Mononuclear cell (primary cell): ENCODE measurements around the gene PKP3. TPM values are rescaled to one million over a fixed set of nuclear protein-coding genes. Genes with fewer than 3 reads are reported as not detected.
"Not testable (repeated sequence)": the region's sequence is repeated elsewhere in the genome, so short reads cannot be mapped to it uniquely, and the experiment has no call there.

ENCODE experiments used
- H3K27me3 ChIP-seq: 2 replicates; pipeline ENCODE4 v1.6.0; 2011; ENCODE audit warnings: low read length, control low read depth; ENCODE audit not compliant: insufficient read depth
- H3K4me1 ChIP-seq: 2 replicates; pipeline ENCODE4 v1.5.1; 2011; ENCODE audit warnings: mild to moderate bottlenecking, low read length, control low read depth; ENCODE audit not compliant: insufficient read depth
- H3K4me3 ChIP-seq: 2 replicates; pipeline ENCODE4 v1.5.1; 2011; ENCODE audit warnings: mild to moderate bottlenecking, low read length, moderate library complexity
- H3K9me3 ChIP-seq: 2 replicates; pipeline ENCODE4 v1.5.1; 2011; ENCODE audit warnings: low read depth, mild to moderate bottlenecking, control low read depth, low read length
- total RNA-seq: library from RNA; depleted of rRNA; stranded (reverse); fragments of >200 nt; gene quantifications from one replicate; pipeline ENCODE4 v1.2.3, GENCODE V29; 2012

Gene PKP3
- total RNA-seq, 1 donor: not detected

DNA sequence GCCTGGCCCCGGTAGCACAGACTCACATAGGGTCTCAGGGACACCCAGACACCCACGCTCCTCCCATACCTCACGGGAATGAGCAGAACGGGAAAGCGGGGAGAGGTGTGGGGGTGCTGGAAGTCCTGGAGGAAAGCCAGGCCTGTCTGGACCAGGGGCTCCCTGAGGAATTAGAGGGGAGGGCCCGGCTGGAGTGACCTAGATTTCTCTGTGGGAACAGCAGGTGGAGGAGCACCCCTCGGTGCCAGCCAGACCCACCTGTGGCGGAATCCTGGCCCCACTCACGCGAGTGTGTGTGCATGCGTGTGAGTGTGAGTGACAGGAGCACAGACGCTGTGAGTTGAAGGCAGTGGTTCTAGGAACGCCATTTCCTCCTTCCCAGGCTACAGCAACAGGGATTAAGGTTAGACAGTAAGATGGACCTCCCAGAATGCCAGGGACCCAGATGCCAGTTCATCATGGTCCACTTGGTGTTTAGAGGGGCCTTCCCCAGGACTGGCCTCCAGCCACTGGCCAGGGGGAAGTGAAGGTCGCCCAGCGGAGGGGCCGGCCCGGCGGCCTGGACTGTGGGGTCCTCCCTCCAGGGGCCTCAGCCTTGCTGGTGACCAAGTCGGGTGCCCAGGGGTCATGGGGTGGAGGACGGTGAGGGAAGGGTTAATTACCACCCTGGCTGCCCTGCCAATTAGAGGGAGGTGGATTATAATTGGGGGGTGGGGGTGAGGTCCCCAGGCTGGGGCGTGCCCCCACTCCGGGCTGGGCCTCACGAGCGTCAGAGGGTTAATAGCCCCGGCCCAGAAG lies 1.0 kb downstream of the PKP3 start:
- H3K4me3 ChIP-seq: no peak overlapping the region
- no peaks in the 10 kb centered on the region for H3K9me3 ChIP-seq
- H3K27me3 ChIP-seq: peaks cover 2% of the 10 kb centered on the region
- H3K4me1 ChIP-seq: peaks cover 11% of the 10 kb centered on the region

DNA sequence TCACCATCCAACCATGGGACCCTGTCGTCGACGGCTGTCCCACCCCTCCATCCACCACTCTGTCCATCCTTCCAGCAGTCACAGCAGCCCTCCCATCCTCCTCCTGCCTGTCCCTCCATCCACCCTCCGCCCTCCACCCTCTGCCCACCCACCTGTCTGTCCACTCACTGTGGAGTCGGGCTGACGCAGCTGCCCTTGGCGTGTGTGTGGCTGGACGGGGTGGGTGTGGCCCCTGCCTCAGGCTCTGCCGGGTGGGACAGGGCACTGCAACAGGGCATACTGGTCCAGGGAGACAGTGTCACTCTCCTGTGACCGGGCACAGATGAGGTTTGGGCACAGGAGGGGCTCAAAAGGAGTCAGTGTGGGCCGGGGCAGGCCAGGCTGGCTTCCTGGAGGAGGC lies 1.9 kb downstream of the PKP3 start:
- no peaks in the 10 kb centered on the region for H3K9me3 ChIP-seq
- H3K4me3 ChIP-seq: no peak overlapping the region

DNA sequence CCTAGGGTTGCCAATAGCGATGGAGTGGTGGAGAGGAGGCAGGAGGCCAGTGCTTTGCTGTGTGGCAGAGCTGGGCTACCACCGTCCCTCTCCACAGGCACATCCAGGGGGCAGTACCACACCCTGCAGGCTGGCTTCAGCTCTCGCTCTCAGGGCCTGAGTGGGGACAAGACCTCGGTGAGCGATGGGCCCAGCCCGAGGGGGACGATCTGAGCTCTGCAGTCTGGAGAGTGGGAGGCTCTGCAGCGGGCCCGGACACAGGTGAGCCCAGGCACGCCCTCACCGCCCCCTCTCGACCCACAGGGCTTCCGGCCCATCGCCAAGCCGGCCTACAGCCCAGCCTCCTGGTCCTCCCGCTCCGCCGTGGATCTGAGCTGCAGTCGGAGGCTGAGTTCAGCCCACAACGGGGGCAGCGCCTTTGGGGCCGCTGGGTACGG lies 2.5 kb downstream of the PKP3 start:
- H3K4me1 ChIP-seq: peaks cover 11% of the 10 kb centered on the region
- no peak overlapping the region for H3K4me3 ChIP-seq
- H3K9me3 ChIP-seq: no peaks in the 10 kb centered on the region
- peaks cover 4% of the 10 kb centered on the region for H3K27me3 ChIP-seq

More for the DNA sequence above, 1.9 kb downstream of the PKP3 start:
- H3K4me1 ChIP-seq: peaks cover 11% of the 10 kb centered on the region
- H3K27me3 ChIP-seq: peaks cover 4% of the 10 kb centered on the region

DNA sequence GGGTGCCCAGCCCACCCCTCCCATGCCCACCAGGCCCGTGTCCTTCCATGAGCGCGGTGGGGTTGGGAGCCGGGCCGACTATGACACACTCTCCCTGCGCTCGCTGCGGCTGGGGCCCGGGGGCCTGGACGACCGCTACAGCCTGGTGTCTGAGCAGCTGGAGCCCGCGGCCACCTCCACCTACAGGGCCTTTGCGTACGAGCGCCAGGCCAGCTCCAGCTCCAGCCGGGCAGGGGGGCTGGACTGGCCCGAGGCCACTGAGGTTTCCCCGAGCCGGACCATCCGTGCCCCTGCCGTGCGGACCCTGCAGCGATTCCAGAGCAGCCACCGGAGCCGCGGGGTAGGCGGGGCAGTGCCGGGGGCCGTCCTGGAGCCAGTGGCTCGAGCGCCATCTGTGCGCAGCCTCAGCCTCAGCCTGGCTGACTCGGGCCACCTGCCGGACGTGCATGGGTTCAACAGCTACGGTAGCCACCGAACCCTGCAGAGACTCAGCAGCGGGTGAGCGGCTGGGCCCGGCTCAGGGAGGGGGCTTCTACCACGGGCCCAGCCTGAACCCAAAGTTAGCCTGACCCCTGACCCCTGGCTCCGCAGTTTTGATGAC lies 3.0 kb downstream of the PKP3 start:
- H3K4me1 ChIP-seq: peaks cover 11% of the 10 kb centered on the region
- peaks cover 4% of the 10 kb centered on the region for H3K27me3 ChIP-seq
- no peak overlapping the region for H3K4me3 ChIP-seq
- H3K9me3 ChIP-seq: no peaks in the 10 kb centered on the region

DNA sequence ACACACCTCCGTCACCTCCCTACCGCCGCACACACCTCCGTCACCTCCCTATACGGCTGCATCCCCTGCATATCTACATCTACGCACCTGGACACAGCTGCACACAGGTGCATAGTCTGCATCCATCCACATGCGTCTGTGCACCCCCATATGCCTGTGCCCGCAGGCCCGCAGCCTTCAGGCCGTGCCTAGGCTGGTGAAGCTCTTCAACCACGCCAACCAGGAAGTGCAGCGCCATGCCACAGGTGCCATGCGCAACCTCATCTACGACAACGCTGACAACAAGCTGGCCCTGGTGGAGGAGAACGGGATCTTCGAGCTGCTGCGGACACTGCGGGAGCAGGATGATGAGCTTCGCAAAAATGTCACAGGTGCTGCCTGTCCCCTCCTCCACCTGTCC lies 4.8 kb downstream of the PKP3 start:
- Histone ChIP-seq H3K27me3 (peaks cover 7% of the 10 kb centered on the region), H3K4me3 (no peak overlapping the region), H3K9me3 (no peaks in the 10 kb centered on the region), H3K4me1 (peaks cover 11% of the 10 kb centered on the region)

DNA sequence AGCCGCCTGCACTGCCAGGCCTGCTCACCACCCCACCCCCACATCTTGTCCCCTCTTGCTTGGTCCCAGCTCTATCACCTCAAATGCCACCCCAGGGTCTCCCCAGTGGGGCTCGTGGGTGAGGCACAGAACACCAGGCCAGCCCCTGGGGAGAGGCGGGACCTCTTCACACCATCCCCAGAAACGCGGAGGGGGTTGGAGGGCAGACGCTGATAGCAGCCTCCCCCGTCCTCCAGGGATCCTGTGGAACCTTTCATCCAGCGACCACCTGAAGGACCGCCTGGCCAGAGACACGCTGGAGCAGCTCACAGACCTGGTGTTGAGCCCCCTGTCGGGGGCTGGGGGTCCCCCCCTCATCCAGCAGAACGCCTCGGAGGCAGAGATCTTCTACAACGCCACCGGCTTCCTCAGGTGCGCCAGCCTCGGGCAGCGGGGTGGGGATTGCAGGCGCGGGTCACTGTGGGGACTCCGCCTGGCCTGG lies 5.8 kb downstream of the PKP3 start:
- no peaks in the 10 kb centered on the region for H3K9me3 ChIP-seq
- H3K4me3 ChIP-seq: no peak overlapping the region
- H3K4me1 ChIP-seq: peaks cover 11% of the 10 kb centered on the region
- H3K27me3 ChIP-seq: peaks cover 7% of the 10 kb centered on the region

DNA sequence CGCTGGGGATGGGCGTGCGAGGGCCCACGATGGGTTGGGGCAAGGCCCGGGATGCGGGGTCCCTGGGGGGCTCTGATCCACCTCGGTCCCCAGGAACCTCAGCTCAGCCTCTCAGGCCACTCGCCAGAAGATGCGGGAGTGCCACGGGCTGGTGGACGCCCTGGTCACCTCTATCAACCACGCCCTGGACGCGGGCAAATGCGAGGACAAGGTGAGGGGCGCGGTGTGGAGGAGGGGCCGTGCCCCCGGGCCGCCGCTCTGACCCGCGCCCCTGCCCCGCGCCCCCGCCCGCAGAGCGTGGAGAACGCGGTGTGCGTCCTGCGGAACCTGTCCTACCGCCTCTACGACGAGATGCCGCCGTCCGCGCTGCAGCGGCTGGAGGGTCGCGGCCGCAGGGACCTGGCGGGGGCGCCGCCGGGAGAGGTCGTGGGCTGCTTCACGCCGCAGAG lies 6.3 kb downstream of the PKP3 start:
- peaks cover 11% of the 10 kb centered on the region for H3K4me1 ChIP-seq
- peaks cover 7% of the 10 kb centered on the region for H3K27me3 ChIP-seq
- H3K9me3 ChIP-seq: no peaks in the 10 kb centered on the region
- H3K4me3 ChIP-seq: no peak overlapping the region

DNA sequence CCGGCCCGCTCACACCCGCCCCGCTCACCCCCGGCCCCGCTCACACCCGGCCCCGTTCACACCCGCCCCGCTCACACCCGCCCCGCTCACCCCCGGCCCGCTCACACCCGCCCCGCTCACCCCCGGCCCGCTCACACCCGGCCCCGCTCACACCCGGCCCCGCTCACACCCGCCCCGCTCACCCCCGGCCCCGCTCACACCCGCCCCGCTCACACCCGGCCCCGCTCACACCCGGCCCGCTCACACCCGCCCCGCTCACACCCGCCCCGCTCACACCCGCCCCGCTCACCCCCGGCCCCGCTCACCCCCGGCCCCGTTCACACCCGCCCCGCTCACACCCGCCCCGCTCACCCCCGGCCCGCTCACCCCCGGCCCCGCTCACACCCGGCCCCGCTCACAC lies 7.2 kb downstream of the PKP3 start:
- H3K4me1 ChIP-seq: peaks cover 15% of the 10 kb centered on the region
- H3K4me3 ChIP-seq, H3K27me3 ChIP-seq, H3K9me3 ChIP-seq: not testable (repeated sequence)

DNA sequence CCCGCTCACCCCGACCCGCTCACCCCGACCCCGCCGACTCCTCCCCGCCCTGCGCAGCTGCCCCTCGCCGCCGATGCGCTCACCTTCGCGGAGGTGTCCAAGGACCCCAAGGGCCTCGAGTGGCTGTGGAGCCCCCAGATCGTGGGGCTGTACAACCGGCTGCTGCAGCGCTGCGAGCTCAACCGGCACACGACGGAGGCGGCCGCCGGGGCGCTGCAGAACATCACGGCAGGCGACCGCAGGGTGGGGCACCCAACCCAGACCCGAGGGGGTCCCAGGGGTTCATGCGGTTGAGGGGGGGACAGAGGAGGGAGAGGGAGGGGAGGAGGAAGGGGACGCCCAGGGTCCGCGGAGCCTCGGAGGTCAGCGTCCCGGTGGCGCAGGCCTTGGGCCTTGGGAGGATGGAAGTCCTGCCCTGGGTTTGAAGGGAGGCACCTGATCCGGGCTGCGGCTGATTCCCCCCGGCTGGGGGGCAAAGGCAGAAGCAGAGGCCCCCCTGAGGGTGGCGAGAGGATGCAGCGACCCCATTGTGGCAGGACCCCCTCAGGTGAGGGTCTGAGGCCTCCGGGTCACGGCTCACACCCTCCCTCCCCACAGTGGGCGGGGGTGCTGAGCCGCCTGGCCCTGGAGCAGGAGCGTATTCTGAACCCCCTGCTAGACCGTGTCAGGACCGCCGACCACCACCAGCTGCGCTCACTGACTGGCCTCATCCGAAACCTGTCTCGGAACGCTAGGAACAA lies 9.2 kb downstream of the PKP3 start:
- Histone ChIP-seq H3K27me3 (peaks cover 7% of the 10 kb centered on the region), H3K4me1 (peaks cover 18% of the 10 kb centered on the region), H3K9me3 (no peaks in the 10 kb centered on the region), H3K4me3 (no peak overlapping the region)

DNA sequence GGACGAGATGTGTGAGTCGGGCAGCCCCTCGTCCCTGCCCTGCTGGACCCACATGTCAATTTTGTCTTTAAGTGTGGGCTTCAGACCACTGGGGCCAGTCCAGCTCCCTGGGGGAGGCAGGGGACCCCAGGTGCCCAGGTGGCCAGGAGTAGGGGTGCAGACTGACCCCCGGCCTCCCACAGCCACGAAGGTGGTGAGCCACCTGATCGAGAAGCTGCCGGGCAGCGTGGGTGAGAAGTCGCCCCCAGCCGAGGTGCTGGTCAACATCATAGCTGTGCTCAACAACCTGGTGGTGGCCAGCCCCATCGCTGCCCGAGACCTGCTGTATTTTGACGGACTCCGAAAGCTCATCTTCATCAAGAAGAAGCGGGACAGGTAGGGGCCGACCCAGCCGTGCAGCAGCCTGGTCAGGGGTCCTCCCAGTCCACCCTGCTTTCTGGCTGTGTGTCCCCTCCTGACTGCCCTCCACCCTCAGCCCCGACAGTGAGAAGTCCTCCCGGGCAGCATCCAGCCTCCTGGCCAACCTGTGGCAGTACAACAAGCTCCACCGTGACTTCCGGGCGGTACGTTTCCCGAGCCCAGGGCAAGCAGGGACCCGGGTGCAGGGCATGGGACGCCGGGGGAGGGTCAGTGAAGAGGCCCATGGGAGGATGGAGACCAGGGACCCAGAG lies 9.9 kb downstream of the PKP3 start:
- Histone ChIP-seq H3K4me1 (peaks cover 18% of the 10 kb centered on the region), H3K27me3 (peaks cover 7% of the 10 kb centered on the region), H3K4me3 (no peak overlapping the region), H3K9me3 (no peaks in the 10 kb centered on the region)

DNA sequence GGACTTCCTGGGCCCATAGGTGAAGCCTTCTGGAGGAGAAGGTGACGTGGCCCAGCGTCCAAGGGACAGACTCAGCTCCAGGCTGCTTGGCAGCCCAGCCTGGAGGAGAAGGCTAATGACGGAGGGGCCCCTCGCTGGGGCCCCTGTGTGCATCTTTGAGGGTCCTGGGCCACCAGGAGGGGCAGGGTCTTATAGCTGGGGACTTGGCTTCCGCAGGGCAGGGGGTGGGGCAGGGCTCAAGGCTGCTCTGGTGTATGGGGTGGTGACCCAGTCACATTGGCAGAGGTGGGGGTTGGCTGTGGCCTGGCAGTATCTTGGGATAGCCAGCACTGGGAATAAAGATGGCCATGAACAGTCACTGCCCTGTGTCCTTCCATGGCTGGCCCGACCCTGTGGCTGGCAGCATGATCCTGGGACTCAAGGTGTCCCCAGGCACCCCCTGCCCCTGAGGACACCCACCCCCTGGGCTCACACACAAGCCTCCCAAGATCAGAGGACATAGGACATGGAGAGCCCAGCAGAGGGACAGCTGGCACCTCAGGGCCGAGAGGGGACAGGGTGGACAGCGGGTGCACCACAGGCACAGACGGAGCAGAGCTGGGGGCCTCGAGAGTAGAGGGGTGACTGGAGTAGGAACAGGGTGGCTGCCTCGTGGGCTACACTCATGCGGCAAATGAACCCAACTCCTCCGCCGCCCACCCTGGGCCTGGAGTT lies 10.7 kb downstream of the PKP3 start:
- Histone ChIP-seq H3K27me3 (peaks cover 7% of the 10 kb centered on the region), H3K9me3 (no peaks in the 10 kb centered on the region), H3K4me1 (peaks cover 18% of the 10 kb centered on the region), H3K4me3 (no peak overlapping the region)

DNA sequence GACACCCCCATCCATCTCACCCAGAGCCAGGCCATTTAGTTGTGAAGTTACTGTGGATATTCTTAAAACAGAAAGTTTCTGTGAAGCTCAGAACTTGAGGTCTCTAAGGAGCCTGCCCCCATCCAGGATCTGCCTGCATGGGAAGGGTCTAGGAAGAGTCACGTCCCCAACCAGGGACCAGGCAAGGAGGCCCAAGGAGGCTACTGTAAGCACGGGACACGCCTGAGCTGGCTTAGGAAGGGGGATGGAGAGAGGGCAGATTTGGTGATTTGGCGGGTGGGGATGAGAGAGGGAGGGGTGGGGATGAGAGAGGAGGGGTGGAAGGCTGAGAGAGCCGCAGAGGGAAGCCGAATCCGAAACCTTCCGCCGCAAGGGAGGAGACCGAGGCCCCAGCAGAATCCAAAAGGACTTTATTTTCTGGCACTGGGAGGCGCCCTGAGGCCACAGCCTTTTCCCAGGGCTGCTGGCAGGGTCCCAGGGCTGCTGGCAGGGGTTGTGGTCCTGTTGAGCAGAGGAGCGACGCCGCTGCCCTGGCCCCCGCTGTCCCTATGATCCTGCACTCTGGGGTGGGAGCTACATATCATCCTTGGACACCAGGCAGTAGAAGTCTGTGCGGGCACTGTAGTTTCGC lies 11.4 kb downstream of the PKP3 start:
- Histone ChIP-seq H3K4me3 (no peak overlapping the region), H3K27me3 (peaks cover 3% of the 10 kb centered on the region), H3K4me1 (peaks cover 18% of the 10 kb centered on the region), H3K9me3 (no peaks in the 10 kb centered on the region)

DNA sequence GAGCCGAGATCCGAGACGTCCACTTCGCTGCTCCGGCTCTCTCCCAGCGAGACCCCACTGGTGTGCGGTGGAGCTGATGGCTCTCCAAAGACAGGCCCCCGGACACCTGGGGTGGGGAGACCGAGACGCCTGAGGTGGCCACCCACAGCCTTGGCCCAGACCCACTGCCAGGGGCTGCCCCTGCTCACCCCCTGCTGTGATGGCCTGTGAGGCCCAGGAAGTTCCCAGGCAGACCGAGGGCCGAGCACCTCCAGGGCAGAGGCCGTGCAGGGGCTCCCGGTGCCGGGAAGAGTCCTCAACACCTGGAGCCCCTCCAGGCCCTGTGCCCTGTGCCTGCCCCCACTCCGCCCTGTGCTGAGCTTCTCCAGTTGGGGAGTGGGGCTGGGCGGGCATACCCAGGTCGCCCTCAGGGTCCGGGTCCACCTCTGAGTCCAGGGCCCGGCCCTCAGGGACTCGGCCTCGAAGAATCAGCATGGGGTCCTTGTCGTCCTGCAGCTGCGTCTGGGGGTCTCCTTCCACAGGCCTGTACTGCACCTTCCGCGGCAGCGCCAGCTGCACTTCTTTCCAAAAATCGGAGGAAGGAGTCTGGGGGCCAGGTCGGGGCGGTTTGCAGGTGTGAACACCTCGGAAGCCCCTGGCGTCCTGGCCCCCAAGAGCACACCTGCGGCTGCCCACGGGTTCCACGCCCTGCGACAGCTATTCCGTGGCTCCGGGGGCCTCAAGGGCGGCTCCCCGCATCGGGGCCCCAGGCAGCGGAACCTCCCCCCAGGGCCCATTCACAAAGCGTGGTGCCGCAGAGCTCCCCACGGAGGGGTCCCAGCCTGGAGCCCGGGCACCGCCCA lies 12.2 kb downstream of the PKP3 start:
- H3K4me3 ChIP-seq: peak overlapping the region; percentile 26
- peaks cover 18% of the 10 kb centered on the region for H3K4me1 ChIP-seq

More for the DNA sequence above, 12.2 kb downstream of the PKP3 start:
- Histone ChIP-seq H3K9me3 (no peaks in the 10 kb centered on the region), H3K27me3 (peaks cover 3% of the 10 kb centered on the region)
